Hepatic stellate cell (primary cell): ENCODE data around the gene E2F2.

Experiments used
- DNase-seq: peaks from one replicate; pipeline ENCODE4 v3.0.0; 2011; ENCODE audit warnings: low spot score

Gene E2F2

GRCh38 chr1:23530747-23531561, at the start of gene E2F2:
TSS of gene E2F2 (minus strand) at chr1:23531233. CDS start at chr1:23530793, 440 bp downstream.
- DNase-seq: peak; percentile 97

GRCh38 chr1:23578997-23579363, 47.9 kb upstream of the E2F2 start:
- no peak for DNase-seq

GRCh38 chr1:23578311-23578996, 47.4 kb upstream of the E2F2 start:
- DNase-seq: no peak

GRCh38 chr1:23577056-23578004, 46.3 kb upstream of the E2F2 start:
- DNase-seq: peak; percentile 66

GRCh38 chr1:23576338-23577055, 45.5 kb upstream of the E2F2 start:
- no peak for DNase-seq

- DNase-seq: no peak
These were observed 44.3 kb upstream of the E2F2 start for GRCh38 chr1:23575226-23575810.

- no peak for DNase-seq
These were observed 43.3 kb upstream of the E2F2 start for GRCh38 chr1:23574265-23574754.

- no peak for DNase-seq
These were observed 42.6 kb upstream of the E2F2 start for GRCh38 chr1:23573574-23574182.

- no peak for DNase-seq
These were observed 40.4 kb upstream of the E2F2 start for GRCh38 chr1:23571465-23571864.

- DNase-seq: no peak
These were observed 39.1 kb upstream of the E2F2 start for GRCh38 chr1:23570001-23570691.

GRCh38 chr1:23568608-23569383, 37.8 kb upstream of the E2F2 start:
- DNase-seq: no peak

GRCh38 chr1:23567996-23568607, 37.1 kb upstream of the E2F2 start:
- DNase-seq: no peak

GRCh38 chr1:23567629-23567995, 36.6 kb upstream of the E2F2 start:
- no peak for DNase-seq

GRCh38 chr1:23566304-23566703, 35.3 kb upstream of the E2F2 start:
- no peak for DNase-seq

GRCh38 chr1:23565776-23566175, 34.7 kb upstream of the E2F2 start:
- no peak for DNase-seq

- DNase-seq: no peak
These were observed 33.6 kb upstream of the E2F2 start for GRCh38 chr1:23564529-23565122.

- DNase-seq: no peak
These were observed 32.8 kb upstream of the E2F2 start for GRCh38 chr1:23563755-23564374.

- DNase-seq: no peak
These were observed 32.0 kb upstream of the E2F2 start for GRCh38 chr1:23563003-23563402.
